ENCODE data around the gene MPHOSPH6.
"Not testable (repeated sequence)": the region's sequence is repeated elsewhere in the genome, so short reads cannot be mapped to it uniquely, and the experiment has no call there.

The MPHOSPH6 gene, protein sequence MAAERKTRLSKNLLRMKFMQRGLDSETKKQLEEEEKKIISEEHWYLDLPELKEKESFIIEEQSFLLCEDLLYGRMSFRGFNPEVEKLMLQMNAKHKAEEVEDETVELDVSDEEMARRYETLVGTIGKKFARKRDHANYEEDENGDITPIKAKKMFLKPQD

DNA sequence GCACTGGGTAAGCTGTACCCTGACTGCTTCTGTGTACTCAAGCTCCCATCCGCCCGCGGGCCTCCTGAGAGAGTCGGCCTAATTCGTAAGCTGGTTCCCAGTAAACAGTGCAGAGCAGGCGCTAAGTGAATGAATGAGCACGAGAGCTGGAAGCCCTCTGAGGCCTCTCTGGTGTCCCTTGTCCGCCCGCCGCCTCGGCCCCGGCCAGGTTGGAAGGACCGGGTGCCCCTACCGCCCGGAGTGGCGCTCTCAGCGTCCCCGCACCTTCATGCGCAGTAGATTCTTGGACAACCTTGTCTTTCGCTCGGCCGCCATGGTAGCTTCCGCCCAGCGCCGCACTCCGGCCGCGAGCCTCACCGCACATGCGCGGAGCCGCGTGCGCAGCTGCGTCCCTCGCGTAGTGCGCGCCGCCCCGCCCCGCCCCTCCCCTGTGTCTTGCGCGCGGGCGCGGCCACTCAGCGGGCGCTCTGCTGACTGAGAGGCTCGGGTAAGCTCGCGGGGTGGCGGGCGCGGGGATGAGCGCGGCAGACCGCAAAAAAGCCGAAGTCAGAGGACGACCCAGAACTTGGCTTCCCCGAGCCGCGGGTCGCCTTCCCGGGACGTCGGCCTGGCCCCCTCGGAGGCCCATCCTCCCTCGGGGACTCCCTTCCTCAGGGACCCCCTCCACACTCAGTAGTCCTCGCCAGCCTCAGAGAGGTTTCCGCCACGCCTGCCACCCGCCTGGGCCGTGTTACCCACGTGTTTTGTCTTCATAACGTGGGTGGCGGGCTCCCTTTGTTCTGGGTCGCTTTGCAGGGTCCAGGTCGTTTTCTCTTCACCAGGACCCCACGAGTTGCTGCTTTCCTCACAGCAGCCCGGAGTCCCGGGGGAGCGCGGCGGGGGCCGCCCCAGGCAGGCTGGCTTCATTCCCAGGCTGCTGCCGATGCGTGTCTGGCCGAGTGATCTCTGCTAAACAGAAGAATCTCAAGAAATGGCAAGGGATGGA is at the start of gene MPHOSPH6:
MPHOSPH6 (minus strand) TSS at position 364 of the 985 bp plus-strand sequence; CDS start at position 315, 49 bp downstream.
- in situ Hi-C loops (cut with MboI; ENCODE audit: low pct_unique_long_range_greater_than_20kb, low sequenced_read_pairs) = no loop called here
- DNase-seq = peak; percentile 89

DNA sequence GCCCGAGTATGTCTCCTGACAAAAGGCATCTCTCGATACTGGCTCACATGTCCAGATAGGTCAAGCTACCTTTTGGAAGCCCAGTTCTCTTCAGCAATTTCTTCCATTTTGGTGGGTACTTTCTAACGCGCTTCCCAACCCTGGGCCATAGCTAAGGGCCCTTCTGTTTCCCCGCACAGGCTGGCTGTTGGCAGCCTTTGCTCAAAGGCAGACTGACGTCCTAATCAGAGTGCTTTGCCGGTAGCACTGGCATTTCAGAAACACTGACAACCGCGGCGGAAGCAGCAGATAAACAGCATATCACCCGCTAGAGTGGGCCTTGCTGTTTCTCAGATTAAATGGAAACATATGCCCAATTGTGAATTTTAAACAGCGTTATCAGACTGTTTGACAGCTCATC is 49.3 kb upstream of the MPHOSPH6 start:
- in situ Hi-C loops (cut with MboI; ENCODE audit: low pct_unique_long_range_greater_than_20kb, low sequenced_read_pairs) = no loop called here
- no peak for DNase-seq

DNA sequence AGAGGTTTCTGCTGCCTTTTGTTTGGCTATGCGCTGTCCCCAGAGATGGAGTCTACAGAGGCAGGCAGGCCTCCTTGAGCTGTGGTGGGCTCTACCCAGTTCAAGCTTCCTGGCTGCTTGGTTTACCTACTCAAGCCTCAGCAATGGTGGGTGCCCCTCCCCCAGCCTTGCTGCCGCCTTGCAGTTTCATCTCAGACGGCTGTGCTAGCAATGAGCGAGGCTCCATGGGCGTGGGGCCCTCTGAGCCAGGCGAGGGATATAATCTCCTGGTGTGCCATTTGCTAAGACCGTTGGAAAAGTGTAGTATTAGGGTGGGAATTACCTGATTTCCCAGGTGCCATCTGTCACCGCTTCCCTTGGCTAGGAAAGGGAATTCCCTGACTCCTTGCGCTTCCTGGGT is 39.3 kb upstream of the MPHOSPH6 start:
- DNase-seq; in situ Hi-C loops (cut with MboI; ENCODE audit: low pct_unique_long_range_greater_than_20kb, low sequenced_read_pairs): not testable (repeated sequence)

DNA sequence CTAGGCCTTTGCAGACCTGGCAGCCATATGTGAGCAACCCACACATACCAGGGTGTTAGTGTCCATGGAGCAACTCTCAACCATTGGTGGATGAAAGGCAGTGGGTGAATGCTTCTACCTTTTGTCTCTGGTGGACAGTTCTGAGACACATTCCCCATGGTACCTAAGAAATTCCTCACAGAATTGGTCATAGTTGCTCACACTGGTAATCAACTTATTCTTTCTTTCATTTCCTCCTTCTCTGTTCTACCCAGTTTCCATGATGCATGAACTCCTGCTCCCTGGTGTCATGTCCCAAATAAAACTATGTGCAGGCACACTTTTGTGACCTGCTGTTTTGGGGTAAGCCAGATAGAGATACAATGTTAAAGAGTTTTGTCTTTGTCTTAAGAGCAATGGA is 33.2 kb upstream of the MPHOSPH6 start:
- no peak for DNase-seq

DNA sequence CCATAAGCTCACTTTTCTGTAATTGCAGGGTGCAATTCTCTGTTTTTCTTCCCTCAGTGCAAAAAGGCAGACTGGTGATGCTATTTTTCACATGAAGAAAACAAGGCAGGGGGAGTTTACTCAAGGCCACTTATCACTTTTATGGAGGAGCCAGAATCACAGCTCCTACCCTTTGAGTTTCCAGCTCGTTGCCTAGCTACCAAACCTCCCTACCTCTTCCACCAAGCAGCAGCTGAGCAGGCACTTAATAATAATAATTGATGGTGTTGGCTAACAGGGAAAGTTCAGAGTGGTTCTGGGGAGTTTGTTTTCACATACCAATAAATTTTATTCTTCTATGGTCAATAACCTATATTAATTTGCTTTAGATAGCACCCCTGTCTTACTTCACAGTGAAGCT is 31.9 kb upstream of the MPHOSPH6 start:
- in situ Hi-C loops (cut with MboI; ENCODE audit: low pct_unique_long_range_greater_than_20kb, low sequenced_read_pairs) = no loop called here

More for the DNA sequence above, 33.2 kb upstream of the MPHOSPH6 start:
- in situ Hi-C loops (cut with MboI; ENCODE audit: low pct_unique_long_range_greater_than_20kb, low sequenced_read_pairs) = no loop called here

DNA sequence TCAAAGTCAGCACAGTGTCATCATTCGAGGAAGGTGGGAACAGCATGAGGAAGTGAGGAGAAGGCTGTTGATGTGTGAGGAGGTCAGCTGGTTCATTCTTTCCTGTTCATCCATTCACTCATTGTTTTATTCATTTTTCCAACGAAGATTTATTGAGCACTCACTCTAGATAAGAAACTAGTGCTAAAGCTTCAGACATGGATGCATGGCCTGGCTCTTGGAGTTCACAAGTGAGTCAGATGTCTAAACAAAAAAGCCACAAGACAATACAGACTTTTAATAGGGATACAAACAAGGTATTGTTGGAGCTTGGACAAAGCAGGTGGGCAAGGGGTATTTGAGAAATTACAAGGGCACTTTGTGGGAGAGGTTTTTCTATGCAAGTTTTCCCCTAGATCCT is 31.3 kb upstream of the MPHOSPH6 start:
- DNase-seq = no peak
- in situ Hi-C loops (cut with MboI; ENCODE audit: low pct_unique_long_range_greater_than_20kb, low sequenced_read_pairs) = no loop called here

More for the DNA sequence above, 31.9 kb upstream of the MPHOSPH6 start:
- no peak for DNase-seq

DNA sequence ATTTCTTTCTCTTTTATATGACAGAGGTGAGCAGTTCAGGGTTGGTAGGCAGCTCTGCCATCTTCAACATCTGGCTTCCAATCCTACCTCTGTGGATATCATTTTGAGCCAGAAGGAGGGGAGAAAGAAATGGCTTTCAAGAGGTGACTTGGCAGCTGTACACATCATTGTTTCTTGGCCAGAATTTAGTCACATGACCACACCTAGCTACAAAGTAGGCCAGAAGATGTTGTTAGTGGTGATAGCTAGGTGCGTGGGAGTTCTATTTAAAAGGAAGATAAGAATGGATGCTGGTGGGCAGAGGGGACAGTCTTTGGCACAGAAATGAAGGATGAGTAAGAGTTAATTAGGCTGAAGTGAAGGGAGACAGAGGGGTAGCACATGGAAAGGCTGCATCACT is 29.2 kb upstream of the MPHOSPH6 start:
- no peak for DNase-seq
- in situ Hi-C loops (cut with MboI; ENCODE audit: low pct_unique_long_range_greater_than_20kb, low sequenced_read_pairs) = no loop called here

DNA sequence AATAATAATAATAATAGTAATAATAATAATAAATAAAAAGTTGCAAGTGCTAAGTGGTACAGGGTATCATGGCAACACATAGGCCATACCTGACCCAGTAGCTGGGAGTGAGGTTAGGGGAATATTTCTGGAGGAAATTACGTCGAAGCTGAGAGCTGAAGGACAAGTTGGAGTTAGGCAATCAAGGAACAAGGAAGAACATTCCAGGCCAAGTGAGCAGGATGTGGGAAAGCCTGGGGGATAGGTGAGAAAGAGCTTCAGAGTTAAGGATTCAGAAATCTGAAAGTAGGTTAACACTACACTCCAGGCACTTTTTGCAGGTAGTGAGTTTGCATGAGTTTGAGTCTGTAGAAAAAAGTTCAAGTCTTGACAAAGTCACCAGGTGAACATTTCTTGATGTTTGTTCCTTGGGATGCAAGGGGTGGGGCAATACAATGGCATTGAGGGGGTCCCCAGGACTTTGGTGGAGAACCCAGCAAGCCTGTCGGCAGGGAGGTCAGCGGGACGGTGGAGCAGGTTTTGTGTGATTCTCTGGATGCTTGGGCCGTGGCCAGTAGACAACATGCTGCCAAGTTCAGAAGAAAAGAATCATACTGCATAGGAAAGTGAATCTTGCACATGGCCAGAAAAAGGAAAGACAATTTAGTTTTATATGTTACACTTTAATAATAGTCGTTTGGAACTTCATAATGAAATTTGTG is 27.7 kb upstream of the MPHOSPH6 start:
- DNase-seq = no peak
- in situ Hi-C loops (cut with MboI; ENCODE audit: low pct_unique_long_range_greater_than_20kb, low sequenced_read_pairs) = no loop called here

DNA sequence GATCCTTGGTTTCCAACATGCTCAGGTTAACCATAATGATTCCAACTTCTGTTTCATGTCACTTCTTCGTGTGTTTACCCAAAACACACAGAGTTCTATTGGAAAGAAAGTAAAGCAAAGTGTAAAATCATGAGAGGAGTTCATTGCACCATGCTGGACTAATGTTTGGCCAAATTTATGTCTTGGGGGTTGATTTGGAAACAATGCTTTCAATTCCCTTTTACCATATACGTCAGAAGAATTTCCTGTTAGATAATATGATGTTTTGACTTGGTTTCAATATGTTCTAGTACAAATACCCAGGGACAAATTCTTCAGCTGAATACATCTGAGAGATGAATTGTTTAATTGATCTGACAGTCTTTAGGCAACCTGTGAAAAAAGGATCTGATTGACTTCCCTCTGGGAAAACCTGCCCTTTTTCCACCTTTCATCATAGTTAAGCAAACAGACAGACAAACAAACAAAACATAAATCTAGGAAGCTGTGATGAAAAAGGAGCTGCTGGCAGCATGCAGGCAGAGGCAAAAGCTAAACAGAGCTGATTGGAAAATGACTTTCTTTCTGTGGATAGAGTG is 26.0 kb upstream of the MPHOSPH6 start:
- DNase-seq = no peak
- in situ Hi-C loops (cut with MboI; ENCODE audit: low pct_unique_long_range_greater_than_20kb, low sequenced_read_pairs) = no loop called here

DNA sequence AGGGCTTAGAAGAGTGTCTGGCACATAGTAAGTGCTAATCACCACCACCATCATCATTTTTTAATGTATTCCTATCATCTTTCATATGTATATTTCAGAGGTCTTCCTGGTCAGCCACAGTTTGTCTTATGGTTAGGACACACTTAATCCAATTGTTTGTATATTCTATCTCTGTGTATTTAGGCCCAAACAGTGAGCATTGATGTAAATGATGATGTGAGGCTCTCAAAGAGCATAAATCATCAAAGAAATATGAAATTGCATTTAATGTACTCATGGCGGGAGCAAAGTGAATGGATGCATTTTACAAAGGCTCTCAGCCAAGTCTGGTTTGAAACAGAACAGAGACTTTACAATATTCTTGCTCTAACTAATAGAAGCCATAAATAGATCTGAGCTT is 24.1 kb upstream of the MPHOSPH6 start:
- no peak for DNase-seq
- in situ Hi-C loops (cut with MboI; ENCODE audit: low pct_unique_long_range_greater_than_20kb, low sequenced_read_pairs) = no loop called here

DNA sequence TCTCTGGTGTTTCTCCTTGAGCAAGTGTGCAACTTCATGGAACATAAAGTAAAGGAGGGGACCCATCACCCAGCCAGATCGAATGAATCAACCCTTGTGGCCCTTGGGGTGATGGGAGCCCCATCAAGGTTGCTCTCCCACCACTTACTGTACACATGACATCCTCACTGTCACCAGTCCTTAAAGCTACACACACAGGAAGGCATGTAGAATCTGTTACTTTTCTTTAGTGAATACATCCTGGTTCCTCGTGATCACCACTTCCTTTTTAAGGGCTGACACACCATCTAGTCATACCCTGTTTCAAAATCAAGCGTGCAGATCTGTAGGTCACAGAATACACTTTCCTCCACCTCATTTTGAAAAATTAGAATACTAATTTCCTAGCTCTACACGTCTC is 22.6 kb upstream of the MPHOSPH6 start:
- peak; percentile 10 for DNase-seq
- in situ Hi-C loops (cut with MboI; ENCODE audit: low pct_unique_long_range_greater_than_20kb, low sequenced_read_pairs) = no loop called here

DNA sequence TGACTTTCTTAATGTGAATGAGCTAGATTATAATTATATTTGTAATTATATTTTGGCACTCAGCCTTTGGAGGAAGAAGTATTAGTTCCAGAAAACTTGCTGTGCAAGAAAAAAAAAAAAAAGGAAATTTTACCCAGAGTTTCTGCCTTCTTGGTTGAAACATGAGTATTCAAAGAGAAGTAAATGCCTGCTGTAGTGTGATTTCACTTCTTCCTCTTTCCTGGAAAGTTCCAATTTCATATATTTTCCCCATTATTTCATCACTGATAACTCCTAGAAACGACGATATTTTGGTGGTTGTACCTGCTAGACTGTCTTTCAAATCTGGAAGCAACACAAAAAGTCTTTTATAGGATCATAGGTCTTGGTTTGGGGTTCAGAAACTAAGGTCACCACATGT is 20.4 kb upstream of the MPHOSPH6 start:
- in situ Hi-C loops (cut with MboI; ENCODE audit: low pct_unique_long_range_greater_than_20kb, low sequenced_read_pairs) = no loop called here
- DNase-seq = no peak

DNA sequence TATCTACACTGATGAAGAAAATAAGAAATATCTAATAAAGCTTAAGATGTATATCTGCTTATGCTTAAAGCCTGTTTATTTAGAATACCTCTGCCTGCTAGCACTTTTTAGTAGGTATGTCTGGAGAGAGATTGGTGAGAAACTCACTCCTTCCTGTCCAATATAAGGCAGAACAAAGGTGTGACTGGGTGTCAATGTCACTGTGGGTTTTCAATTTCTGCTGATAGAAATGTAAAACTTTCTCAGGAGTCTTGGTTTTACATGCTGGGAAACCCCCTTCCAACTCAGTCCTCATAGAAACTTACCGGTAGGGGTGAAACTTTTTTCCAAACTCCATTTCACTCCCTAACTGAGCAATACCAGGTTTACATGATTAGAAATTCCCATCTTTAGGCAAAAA is 17.8 kb upstream of the MPHOSPH6 start:
- in situ Hi-C loops (cut with MboI; ENCODE audit: low pct_unique_long_range_greater_than_20kb, low sequenced_read_pairs) = no loop called here

DNA sequence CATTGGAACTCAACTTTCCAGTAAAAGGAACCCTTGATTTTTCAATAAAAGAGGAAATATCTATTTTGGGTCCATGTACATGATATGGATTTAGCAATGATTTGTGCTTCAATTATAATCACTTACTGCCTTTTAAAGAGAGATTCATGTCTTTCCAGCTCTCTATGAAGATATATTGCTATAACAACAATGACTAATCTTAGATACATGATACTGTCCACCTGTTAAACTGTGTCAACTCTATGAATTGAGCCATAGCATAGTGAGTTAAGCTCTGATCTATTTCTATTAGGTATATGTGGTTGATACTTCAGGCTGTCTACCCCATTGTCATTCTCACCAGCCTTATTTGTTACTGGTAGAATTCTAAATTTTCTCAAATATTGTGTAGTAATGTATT is 15.0 kb upstream of the MPHOSPH6 start:
- in situ Hi-C loops (cut with MboI; ENCODE audit: low pct_unique_long_range_greater_than_20kb, low sequenced_read_pairs) = no loop called here
- DNase-seq = no peak

More for the DNA sequence above, 17.8 kb upstream of the MPHOSPH6 start:
- DNase-seq = no peak

DNA sequence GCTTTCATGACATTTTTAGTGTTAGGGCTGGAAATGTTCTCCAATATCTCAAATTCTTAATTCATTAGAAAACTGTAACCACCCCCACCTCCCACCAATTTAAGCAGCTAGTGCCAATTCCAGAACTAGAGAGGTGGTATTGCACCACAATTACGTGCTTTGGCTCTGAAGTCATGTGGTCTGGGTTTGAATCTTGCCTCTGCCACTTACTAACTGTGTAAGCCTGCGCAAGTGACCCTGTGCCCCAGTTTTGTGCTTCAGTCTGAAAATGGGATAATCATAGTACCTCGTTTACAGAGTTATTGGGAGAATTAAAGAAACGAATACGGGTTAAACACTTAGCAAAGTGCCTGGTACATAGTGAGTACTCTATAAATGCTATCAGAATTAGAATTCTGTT is 14.2 kb upstream of the MPHOSPH6 start:
- in situ Hi-C loops (cut with MboI; ENCODE audit: low pct_unique_long_range_greater_than_20kb, low sequenced_read_pairs) = no loop called here
- DNase-seq = no peak

DNA sequence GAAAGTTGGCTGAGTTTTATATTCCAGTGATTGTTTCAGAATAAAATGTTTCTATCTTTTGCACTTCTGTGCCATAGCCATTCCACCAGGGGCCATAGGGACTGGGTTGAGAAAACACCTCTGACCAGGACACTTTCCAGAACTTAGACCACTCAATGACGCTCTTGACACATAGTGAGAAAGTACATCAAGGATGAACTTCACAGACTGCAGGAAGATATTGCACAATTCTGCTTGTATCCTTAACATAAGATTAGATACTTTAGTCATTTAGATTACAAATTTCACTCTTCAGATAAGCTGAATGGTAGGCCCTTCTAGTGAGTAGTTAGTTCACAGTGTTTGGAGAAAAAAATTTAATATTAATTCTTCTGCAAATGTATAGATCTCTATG is 13.0 kb upstream of the MPHOSPH6 start:
- in situ Hi-C loops (cut with MboI; ENCODE audit: low pct_unique_long_range_greater_than_20kb, low sequenced_read_pairs) = no loop called here

DNA sequence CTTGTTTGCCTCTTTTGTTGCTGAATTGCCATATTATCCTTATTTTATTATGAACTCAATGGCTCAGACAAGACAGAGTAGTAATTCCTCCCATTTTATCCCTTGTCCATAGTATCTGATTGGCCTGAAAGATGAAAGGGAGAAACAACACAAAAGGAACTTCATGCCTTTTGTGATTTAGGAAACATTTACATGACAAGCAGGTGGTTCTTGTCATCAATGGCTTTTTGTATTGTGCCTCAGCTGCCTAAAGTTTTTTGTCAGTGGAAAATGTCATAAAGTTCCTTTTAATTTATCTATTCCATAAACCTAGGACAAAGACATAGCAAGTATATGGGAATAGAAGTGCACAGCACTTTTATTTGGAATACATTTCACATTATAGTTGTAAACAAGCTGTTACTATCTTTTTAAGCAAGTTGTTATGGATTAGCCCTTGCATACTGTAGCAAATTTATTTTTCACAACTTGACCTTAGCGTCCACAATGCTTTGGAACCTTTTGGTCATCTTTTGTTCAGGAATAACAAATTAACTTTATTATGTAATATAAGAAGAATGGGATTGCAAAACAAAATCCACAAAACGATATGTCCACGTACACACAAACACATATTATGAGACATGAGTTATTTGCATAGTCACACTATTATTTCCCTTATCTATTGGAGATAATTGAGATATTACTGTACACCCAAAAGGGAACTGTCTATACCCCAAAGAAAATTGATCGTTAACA is 12.4 kb upstream of the MPHOSPH6 start:
- in situ Hi-C loops (cut with MboI; ENCODE audit: low pct_unique_long_range_greater_than_20kb, low sequenced_read_pairs) = no loop called here
- DNase-seq = no peak

More for the DNA sequence above, 13.0 kb upstream of the MPHOSPH6 start:
- DNase-seq = no peak

DNA sequence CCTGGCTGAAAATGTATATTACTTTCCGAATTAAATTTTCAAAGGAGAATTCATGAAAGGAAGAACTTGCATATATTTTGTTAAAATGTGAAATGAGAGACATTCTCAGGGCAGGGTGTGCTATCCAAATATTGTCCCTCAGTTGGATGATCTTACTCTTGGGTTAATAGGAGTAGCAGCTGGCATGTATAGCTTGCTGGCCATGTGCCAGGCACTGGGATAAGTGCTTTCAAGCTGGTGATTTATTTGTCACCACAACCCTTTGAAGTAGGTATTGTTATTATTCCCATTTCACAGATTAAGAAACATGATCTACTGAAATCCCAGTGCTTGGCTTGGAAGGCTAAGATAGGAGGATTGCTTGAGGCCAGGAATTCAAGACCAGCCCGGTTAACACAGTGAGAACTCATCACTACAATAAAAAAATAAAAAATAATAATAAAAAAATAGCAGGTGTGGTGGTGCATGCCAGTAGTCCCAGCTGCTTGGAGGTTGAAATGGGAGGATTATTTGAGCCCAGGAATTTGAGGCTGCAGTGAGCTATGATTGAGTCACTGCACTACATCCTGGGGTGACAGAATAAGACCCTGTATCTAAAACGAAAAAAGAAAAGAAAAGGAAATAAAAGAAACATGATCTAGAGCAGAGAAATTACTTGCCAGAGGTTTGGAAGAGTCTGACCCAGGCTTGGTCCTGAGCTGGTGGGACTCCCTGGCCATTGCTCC is 11.6 kb upstream of the MPHOSPH6 start:
- in situ Hi-C loops (cut with MboI; ENCODE audit: low pct_unique_long_range_greater_than_20kb, low sequenced_read_pairs) = no loop called here
- no peak for DNase-seq
